Left ventricle myocardium inferior (tissue), 1 donor: Measurements from ENCODE around the gene CDC42BPB. TPM values are rescaled to one million over a fixed set of nuclear protein-coding genes. Genes with fewer than 3 reads are reported as not detected.
"Not testable (repeated sequence)": the region's sequence is repeated elsewhere in the genome, so short reads cannot be mapped to it uniquely, and the experiment has no call there.

Source experiments
- DNase-seq: peaks from one replicate; pipeline ENCODE4 v3.0.0-alpha.2; 2020
- H3K27ac ChIP-seq: fragments of 200-600 bp; replicated peaks from 2 replicates; pipeline ENCODE4 v1.8.0; 2021
- H3K27me3 ChIP-seq: fragments of 200-600 bp; 2 replicates; pipeline ENCODE4 v1.8.0; 2021; ENCODE audit warnings: low read depth
- H3K36me3 ChIP-seq: fragments of 200-600 bp; 2 replicates; pipeline ENCODE4 v1.8.0; 2021
- H3K4me1 ChIP-seq: fragments of 200-600 bp; 2 replicates; pipeline ENCODE4 v1.8.0; 2021
- H3K4me3 ChIP-seq: fragments of 200-600 bp; 2 replicates; pipeline ENCODE4 v1.8.0; 2021; ENCODE audit warnings: mild to moderate bottlenecking, moderate library complexity
- H3K9me3 ChIP-seq: fragments of 200-600 bp; replicated peaks from 2 replicates; pipeline ENCODE4 v1.8.0; 2021
- intact Hi-C: fragments of 100-400 bp; cut with micrococcal nuclease; formaldehyde crosslinking; loops from one replicate; pipeline ENCODE4 v1.11.0; 2022
- total RNA-seq: library from RNA; stranded (reverse); fragmentation: NEBNext Ultra II Directional; extraction: Animal tissue kit (Norgen Biotek cat#: 25700); gene quantifications from one replicate; pipeline ENCODE4 v1.2.1, GENCODE V29; 2021
- TF ChIP-seq, protein P1 (sequence below): fragments of 200-600 bp; IDR thresholded peaks from 2 replicates; pipeline ENCODE4 v1.8.0; 2021; ENCODE audit warnings: antibody characterized with exemption, mild to moderate bottlenecking, borderline replicate concordance
- donor health status: DM: no; HTN: yes; CAD: no; lungs with severe emphysema.

The CDC42BPB gene
- total RNA-seq, 1 donor from 2014 or later: 67.1 TPM

DNA sequence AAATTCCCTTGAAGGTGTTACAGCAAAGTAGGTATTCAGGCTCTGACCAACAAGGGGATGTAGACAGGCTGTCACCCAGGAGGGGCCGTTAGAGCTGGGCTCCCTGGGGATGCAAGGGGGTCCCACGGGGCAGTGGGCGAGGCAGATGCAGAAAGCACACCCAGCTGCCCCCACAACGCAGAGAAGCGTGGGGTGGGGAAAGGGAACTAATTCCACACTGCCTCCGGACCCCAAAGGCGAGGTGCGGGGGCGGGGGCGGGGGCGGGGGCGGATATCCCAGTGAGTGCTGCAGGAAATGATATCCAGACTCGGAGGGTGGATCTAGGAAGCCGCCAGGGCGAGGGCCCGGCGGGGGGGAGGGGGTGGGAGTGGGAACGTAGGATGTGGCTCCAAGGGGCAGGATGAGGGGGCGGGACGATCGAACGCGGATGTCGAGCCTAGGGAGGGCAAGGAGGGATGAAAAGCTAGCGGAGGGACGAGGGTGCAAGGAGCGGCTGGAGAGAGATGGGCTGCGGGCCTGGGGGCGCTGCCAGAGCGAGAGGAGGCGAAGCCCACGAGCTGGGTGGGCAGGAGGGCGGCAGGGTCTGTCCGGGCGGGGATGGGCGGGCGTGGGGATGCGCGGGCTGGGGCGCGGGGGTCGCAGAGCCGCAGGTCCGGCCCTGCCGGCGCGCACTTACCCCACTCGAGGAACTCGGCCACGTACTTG, 874 bp downstream of the CDC42BPB start:
- intact Hi-C loops: no loop called here

GRCh38 chr14:103055695-103056094, 1.7 kb downstream of the CDC42BPB start:
- H3K4me3 ChIP-seq: peak overlapping the region; percentile 100
- H3K9me3 ChIP-seq: no peaks in the 10 kb centered on the region
- peak overlapping the region; percentile 99 for H3K27ac ChIP-seq
- TF ChIP-seq, protein P1, sequence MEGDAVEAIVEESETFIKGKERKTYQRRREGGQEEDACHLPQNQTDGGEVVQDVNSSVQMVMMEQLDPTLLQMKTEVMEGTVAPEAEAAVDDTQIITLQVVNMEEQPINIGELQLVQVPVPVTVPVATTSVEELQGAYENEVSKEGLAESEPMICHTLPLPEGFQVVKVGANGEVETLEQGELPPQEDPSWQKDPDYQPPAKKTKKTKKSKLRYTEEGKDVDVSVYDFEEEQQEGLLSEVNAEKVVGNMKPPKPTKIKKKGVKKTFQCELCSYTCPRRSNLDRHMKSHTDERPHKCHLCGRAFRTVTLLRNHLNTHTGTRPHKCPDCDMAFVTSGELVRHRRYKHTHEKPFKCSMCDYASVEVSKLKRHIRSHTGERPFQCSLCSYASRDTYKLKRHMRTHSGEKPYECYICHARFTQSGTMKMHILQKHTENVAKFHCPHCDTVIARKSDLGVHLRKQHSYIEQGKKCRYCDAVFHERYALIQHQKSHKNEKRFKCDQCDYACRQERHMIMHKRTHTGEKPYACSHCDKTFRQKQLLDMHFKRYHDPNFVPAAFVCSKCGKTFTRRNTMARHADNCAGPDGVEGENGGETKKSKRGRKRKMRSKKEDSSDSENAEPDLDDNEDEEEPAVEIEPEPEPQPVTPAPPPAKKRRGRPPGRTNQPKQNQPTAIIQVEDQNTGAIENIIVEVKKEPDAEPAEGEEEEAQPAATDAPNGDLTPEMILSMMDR: no peak
- no peaks in the 10 kb centered on the region for H3K27me3 ChIP-seq
- DNase-seq: no peak
- peaks cover 84% of the 10 kb centered on the region for H3K4me1 ChIP-seq
- H3K36me3 ChIP-seq: no peaks in the 10 kb centered on the region
- intact Hi-C loops: no loop called here

More for the DNA sequence above, 874 bp downstream of the CDC42BPB start:
- Histone ChIP-seq H3K36me3 (no peaks in the 10 kb centered on the region), H3K9me3 (no peaks in the 10 kb centered on the region), H3K4me1 (peaks cover 76% of the 10 kb centered on the region), H3K27me3 (no peaks in the 10 kb centered on the region), H3K4me3 (peak overlapping the region; percentile 100), H3K27ac (peak overlapping the region; percentile 99)
- DNase-seq: peak; percentile 84
- TF ChIP-seq, protein P1: no peak

GRCh38 chr14:103052407-103052806, 4.9 kb downstream of the CDC42BPB start:
- intact Hi-C loops: no loop called here
- Histone ChIP-seq H3K27me3 (no peaks in the 10 kb centered on the region), H3K9me3 (no peaks in the 10 kb centered on the region), H3K36me3 (no peaks in the 10 kb centered on the region), H3K4me3 (no peak overlapping the region), H3K27ac (no peak overlapping the region), H3K4me1 (peaks cover 89% of the 10 kb centered on the region)
- TF ChIP-seq, protein P1: no peak
- DNase-seq: no peak

- intact Hi-C loops: no loop called here
- no peak overlapping the region for H3K4me3 ChIP-seq
- peaks cover 94% of the 10 kb centered on the region for H3K4me1 ChIP-seq
- H3K27me3 ChIP-seq: no peaks in the 10 kb centered on the region
- no peaks in the 10 kb centered on the region for H3K9me3 ChIP-seq
- no peak overlapping the region for H3K27ac ChIP-seq
- TF ChIP-seq, protein P1: no peak
- no peak for DNase-seq
- H3K36me3 ChIP-seq: no peaks in the 10 kb centered on the region
Measured at GRCh38 chr14:103050935-103051334, 6.4 kb downstream of the CDC42BPB start.

DNA sequence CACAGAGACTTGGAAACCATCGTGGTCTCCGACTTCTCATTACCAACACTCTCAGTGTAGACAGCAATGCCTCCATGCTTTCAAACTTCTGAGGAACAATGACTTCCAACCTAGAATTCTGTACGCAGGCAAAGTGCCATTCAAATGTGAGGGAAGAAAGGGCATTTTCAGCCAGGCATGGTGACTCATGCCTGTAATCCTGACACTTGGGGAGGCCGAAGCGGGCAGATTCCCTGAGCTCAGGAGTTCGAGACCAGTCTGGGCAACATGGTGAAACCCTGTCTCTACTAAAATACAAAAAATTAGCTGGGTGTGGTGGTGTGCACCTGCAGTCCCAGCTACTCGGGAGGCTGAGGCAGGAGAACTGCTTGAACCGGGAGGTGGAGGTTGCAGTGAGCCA, 9.9 kb downstream of the CDC42BPB start:
- DNase-seq, H3K4me3 ChIP-seq, H3K36me3 ChIP-seq, intact Hi-C loops, H3K9me3 ChIP-seq, H3K27ac ChIP-seq, H3K27me3 ChIP-seq: not testable (repeated sequence)
- H3K4me1 ChIP-seq: peaks cover 76% of the 10 kb centered on the region

- H3K9me3 ChIP-seq: peaks cover 4% of the 10 kb centered on the region
- TF ChIP-seq, protein P1: no peak
- H3K4me3 ChIP-seq: no peak overlapping the region
- DNase-seq: no peak
- H3K36me3 ChIP-seq: peaks cover 22% of the 10 kb centered on the region
- no peak overlapping the region for H3K27ac ChIP-seq
- peaks cover 57% of the 10 kb centered on the region for H3K4me1 ChIP-seq
- intact Hi-C loops: no loop called here
- no peaks in the 10 kb centered on the region for H3K27me3 ChIP-seq
Measured at GRCh38 chr14:103045371-103045869, 11.9 kb downstream of the CDC42BPB start.
